Measurements from ENCODE around the gene WFDC12.

DNA sequence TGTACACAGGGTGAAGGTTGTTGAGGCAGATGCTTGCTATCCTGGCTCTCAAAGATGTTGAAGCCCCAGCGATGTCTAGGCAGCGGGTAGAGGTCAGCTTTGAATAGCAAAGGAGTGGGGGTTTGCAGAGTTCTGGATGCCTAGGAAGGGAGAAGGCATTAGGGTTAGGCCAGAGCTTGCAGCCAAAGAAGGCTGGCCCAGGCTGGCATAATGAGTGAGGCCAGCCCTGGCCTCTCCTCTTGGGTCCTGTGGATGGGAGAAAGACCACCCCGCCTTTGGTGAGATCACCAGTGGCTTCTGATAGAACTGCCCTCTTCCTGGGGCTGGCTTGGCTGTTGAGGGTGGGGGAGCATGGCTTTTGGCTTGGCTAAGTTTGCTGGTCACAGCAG lies 8.9 kb downstream of the WFDC12 start:
- TF ChIP-seq, protein P1, sequence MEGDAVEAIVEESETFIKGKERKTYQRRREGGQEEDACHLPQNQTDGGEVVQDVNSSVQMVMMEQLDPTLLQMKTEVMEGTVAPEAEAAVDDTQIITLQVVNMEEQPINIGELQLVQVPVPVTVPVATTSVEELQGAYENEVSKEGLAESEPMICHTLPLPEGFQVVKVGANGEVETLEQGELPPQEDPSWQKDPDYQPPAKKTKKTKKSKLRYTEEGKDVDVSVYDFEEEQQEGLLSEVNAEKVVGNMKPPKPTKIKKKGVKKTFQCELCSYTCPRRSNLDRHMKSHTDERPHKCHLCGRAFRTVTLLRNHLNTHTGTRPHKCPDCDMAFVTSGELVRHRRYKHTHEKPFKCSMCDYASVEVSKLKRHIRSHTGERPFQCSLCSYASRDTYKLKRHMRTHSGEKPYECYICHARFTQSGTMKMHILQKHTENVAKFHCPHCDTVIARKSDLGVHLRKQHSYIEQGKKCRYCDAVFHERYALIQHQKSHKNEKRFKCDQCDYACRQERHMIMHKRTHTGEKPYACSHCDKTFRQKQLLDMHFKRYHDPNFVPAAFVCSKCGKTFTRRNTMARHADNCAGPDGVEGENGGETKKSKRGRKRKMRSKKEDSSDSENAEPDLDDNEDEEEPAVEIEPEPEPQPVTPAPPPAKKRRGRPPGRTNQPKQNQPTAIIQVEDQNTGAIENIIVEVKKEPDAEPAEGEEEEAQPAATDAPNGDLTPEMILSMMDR (IDR thresholded peaks at IDR 0.05; ENCODE audit: low read depth, low read length), result no peak
- TF ChIP-seq POLR2A (IDR thresholded peaks at IDR 0.05; ENCODE audit: extremely low read depth, insufficient read length), result no peak
